ENCODE measurements around the gene ITGAD. TPM values are rescaled to one million over a fixed set of nuclear protein-coding genes. Genes with fewer than 3 reads are reported as not detected.
A peak's percentile ranks its signal among the peaks of the same experiment; 100 is the strongest.

ITGAD gene
- total RNA-seq, 1 donor: not detected

DNA sequence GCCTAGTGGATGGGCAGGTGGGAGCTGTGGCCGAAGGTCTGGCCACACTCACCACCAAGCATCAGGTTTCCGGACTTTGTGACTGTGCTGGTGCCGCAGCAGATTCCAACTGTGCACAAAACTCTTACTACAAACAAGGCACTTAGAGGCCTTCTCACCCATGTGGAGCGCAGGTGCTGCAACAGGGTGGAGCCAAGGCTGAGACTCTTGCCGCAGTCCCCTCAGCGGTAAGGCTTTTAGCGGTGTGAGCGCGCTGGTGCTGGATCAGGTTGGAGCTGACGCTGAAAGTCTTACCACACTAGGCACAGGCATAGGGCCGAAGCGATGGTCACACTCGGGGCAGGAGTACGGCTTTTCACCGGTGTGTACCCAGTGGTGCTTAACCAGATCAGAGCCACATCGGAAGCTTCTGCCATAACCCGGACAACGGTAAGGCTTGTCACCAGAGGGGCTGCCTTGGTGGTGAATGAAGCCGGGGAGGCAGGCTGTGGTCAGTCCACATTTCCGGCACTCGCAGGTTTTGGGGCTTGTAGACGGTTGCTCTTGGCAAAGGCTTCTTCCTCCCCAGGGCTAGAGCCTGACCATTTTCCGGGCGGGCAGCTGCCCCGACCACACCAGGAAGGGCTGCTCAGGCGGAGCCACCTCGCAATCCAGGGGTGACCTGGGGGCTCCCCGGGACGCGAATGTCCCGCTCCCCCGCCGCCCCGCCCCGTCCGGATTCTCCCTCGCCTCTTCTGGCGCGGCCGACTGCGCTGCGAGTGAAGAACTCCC, 65.1 kb downstream of the ITGAD start:
- peak; percentile 32 to 89 (median 72) for DNase-seq (ENCODE audit: low read depth in 2 of 3, low spot score in 2 of 3)

GRCh38 chr16:31458844-31459686, 65.9 kb downstream of the ITGAD start, which contains the start of gene ARMC5:
ARMC5 (plus strand) TSS chr16:31459501; CDS start chr16:31459525, 24 bp downstream.
- DNase-seq (ENCODE audit: low read depth in 2 of 3, low spot score in 2 of 3): peak; percentile 98 to 99 (median 98)

GRCh38 chr16:31459687-31460581, 66.8 kb downstream of the ITGAD start:
- peak in 2 of 3 donors; percentile 98 to 99 for DNase-seq (ENCODE audit: low read depth in 2 of 3, low spot score in 2 of 3)

DNA sequence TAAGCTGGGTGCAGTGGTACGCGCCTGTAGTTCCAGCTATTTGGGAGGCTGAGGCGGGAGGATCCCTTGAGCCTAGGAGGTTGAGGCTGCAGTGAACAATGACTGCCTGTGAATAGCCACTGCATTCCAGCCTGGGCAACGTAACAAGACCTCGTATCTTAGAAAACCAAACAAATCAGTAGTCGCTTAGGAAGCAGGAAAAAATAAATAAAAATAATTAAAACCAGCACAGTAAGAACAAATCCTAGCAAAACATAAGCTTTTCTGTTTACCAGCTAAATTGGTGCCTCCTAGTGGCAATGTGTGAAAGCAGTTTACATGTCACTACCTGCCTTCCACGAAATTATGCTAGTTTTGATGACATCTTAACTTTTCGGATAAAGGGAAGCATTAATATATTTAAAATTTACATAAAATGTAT, 67.5 kb downstream of the ITGAD start:
- peak in 2 of 3 donors; percentile 50 to 74 for DNase-seq (ENCODE audit: low read depth in 2 of 3, low spot score in 2 of 3)

DNA sequence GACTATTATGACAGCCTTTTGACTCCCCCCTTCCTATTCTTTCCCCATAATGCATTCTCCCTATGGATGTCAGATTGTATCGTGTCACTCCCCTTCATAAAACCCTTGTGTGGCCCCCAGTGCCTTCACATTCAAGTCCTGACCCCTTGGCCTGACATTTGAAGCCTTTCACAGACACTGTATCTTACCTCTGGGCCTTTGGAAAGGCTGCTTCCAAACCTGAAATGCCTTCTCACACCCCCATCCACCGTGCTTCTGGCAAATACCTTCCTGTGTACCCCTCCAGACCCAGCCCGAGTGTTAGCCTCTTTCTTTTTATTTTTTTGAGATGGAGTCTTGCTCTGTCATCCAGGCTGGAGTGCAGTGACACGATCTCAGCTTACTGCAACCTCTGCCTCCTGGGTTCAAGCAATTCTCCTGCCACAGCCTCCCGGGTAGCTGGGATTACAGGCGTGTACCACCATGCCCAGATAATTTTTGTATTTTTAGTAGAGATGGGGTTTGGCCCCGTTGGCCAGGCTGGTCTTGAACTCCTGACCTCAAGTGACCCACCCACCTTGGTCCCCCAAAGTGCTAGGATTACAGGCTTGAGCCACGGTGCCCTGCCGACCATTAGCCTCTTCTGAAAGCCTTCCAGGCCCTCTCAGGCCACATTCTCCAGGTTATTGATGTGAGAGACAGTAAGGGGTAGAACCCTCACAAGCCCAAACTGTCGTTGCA, 68.2 kb downstream of the ITGAD start:
- DNase-seq (ENCODE audit: low read depth in 2 of 3, low spot score in 2 of 3): no peak

- no peak for DNase-seq (ENCODE audit: low read depth in 2 of 3, low spot score in 2 of 3)
Measured at GRCh38 chr16:31461921-31462804, 69.0 kb downstream of the ITGAD start.

GRCh38 chr16:31464348-31464769, 71.2 kb downstream of the ITGAD start:
- no peak for DNase-seq (ENCODE audit: low read depth in 2 of 3, low spot score in 2 of 3)

DNA sequence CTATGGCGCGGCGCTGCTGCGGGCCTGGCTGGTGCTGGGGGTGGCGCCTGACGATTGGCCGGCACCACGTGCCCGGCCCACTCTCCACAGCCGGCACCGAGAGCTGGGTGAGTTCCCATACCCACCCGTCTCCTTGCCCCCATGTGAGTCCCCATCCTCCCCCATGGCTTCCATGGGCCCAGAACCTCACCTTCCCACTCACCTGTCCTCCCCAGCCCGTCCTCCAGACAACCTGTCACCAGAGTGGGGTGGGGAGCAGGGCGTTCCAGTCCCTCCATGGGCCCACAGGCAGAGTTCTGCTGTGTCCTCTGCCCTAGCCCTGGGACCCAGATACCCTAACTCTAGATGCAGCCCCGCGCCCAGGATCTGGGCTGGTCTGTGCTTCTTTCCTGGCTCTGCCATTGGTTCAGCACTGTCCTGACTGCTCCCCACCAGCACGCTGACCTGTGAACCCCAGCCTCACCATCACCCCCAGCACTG, 71.7 kb downstream of the ITGAD start:
- no peak for DNase-seq (ENCODE audit: low read depth in 2 of 3, low spot score in 2 of 3)

GRCh38 chr16:31465788-31466370, 72.7 kb downstream of the ITGAD start:
- no peak for DNase-seq (ENCODE audit: low read depth in 2 of 3, low spot score in 2 of 3)

- DNase-seq (ENCODE audit: low read depth in 2 of 3, low spot score in 2 of 3): no peak
Measured at GRCh38 chr16:31466381-31466841, 73.3 kb downstream of the ITGAD start.

DNA sequence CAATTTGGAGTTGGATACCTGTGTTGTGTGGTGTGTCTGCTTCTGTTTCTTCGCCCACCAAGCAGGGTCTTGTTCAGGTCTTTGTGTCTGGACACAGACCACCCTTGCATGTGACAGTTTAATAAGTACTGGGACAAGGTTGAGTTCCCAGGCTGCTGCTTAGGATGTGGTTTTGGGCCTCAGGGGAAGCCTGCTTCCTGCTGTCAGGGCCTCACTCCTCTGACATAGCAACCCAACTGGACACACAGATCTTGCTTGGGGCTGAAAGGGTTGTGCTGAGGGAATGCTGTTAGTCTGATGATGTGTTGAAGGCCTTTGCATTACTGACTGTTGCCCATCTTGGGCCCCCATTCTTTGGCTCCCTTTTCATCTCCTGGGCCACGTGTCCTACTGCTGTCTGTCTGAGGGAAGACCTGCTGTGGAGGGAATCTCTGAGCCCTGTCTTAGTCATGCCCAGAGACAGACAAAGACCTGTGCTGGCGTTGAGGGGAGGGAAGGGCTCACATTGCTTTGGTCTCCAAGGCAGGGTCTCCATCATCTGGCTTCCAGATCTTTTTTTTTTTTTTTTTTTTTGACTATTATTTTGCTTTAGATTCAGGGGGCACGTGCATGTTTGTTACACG, 74.1 kb downstream of the ITGAD start:
- peak in 1 of 3 donors; percentile 47 for DNase-seq (ENCODE audit: low read depth in 2 of 3, low spot score in 2 of 3)

GRCh38 chr16:31467858-31468257, 74.7 kb downstream of the ITGAD start:
- no peak for DNase-seq (ENCODE audit: low read depth in 2 of 3, low spot score in 2 of 3)

- DNase-seq (ENCODE audit: low read depth in 2 of 3, low spot score in 2 of 3): no peak
Measured at GRCh38 chr16:31470615-31471014, 77.5 kb downstream of the ITGAD start.

DNA sequence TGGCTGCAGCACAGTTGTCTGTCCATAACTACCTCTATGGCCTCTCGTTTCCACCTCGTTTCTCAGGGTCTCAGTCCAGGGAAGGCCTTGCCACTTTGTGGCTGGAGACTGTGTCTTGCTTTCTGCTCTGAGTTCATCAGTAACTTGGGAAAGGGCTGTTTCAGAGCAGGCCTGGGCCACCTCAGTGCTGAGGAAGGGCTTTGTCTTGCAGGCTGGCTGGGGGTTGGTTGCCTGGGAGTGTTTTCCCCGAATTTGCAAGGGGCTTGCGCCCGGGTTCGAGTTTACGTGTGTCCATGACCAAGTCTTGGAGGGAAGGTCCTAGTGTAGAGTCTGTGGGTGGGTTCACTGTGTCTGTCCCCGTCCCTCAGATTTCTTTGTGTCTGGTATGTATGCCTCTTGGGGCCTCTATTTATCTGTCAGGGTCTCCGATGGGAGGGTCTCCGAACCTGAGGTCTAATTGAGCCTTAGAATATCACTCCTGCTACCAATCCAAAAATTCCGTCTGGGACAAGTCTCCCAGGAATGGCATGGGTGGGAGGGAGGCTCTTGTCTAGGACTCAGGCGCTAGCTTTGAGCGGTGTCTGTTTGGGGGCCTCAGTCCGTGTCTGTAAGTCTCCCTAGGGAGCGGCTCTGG, 78.2 kb downstream of the ITGAD start:
- no peak for DNase-seq (ENCODE audit: low read depth in 2 of 3, low spot score in 2 of 3)

- no peak for DNase-seq (ENCODE audit: low read depth in 2 of 3, low spot score in 2 of 3)
Measured at GRCh38 chr16:31471875-31472708, 79.0 kb downstream of the ITGAD start, which contains the start of gene TGFB1I1. TGFB1I1 (plus strand) TSS chr16:31472152; CDS start chr16:31472189, 37 bp downstream.

DNA sequence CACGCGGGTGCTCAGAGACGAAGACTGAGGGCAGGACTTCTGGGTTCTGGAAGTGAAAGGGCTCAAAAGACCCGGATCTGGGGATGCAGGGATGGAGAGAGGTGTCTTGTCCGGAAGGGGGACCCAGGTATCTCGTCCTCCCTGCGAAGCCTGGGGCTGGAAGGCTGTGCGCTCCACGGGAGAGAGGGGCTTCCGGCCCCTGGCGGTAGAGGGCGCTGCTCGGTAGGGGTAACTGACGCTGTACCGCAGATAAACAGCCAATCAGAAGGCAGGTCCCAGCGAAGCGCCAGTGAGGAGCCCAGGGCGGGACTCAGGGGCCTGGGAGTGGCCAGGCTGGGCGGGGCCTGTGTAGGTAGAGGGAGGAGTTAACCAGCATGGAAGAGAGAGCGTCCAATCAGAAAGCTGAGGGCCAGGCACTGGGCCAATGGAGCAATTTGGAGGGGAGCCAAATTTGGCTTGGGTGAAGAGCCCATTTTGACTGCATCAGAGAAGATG, 79.6 kb downstream of the ITGAD start:
- DNase-seq (ENCODE audit: low read depth in 2 of 3, low spot score in 2 of 3): peak in 2 of 3 donors; percentile 83 to 85

Measured in hematopoietic multipotent progenitor cell (in vitro differentiated cells).